Natural killer cell (primary cell): ENCODE results near the gene RILP. TPM values are rescaled to one million over a fixed set of nuclear protein-coding genes. Genes with fewer than 3 reads are reported as not detected.

Source experiments
- ATAC-seq, 3 donors: fragments of 150-1000 bp in 2 of 3; fragments of 200-7000 bp in 1 of 3; cut with Tn5 transposase; 1 replicate in 1 of 3; 2 replicates in 2 of 3; pipeline ENCODE4 v1.10.0; 2021; ENCODE audit warnings: mild to moderate bottlenecking in 2 of 3, moderate library complexity in 2 of 3
- DNase-seq, 2 donors: peaks; one replicate each; pipeline versions ENCODE4 v3.0.0 to v3.0.0-alpha.2; 2013 to 2021; ENCODE audit warnings: mixed read lengths in 1 of 2
- H3K27ac ChIP-seq: one replicate; pipeline ENCODE4 v1.5.1; 2013; ENCODE audit warnings: mild to moderate bottlenecking, low read length
- H3K27me3 ChIP-seq: one replicate; pipeline ENCODE4 v1.6.1; 2013; ENCODE audit warnings: low read length; ENCODE audit not compliant: control insufficient read depth, insufficient read depth
- H3K36me3 ChIP-seq: one replicate; pipeline ENCODE4 v1.6.1; 2013; ENCODE audit warnings: low read length; ENCODE audit not compliant: control insufficient read depth, insufficient read depth
- H3K4me1 ChIP-seq: one replicate; pipeline ENCODE4 v1.6.1; 2013; ENCODE audit warnings: low read length; ENCODE audit not compliant: control insufficient read depth, insufficient read depth
- H3K4me3 ChIP-seq: one replicate; pipeline ENCODE4 v1.5.1; 2013; ENCODE audit warnings: low read length
- H3K9me3 ChIP-seq: one replicate; pipeline ENCODE4 v1.6.1; 2013; ENCODE audit warnings: low read length; ENCODE audit not compliant: control insufficient read depth, insufficient read depth
- H3K27ac Mint-ChIP-seq, 2 donors: one replicate each; pipeline ENCODE4 v1.8.0; 2022; ENCODE audit warnings: mild to moderate bottlenecking in 2 of 2, mixed read lengths in 2 of 2, moderate library complexity in 1 of 2
- H3K27me3 Mint-ChIP-seq, 2 donors: one replicate each; pipeline ENCODE4 v1.8.0; 2022; ENCODE audit warnings: low read depth in 2 of 2, mixed read lengths in 2 of 2
- H3K36me3 Mint-ChIP-seq: one replicate; pipeline ENCODE4 v1.8.0; 2022; ENCODE audit warnings: mixed read lengths
- H3K4me1 Mint-ChIP-seq, 2 donors: one replicate each; pipeline ENCODE4 v1.8.0; 2022; ENCODE audit warnings: mixed read lengths in 2 of 2
- H3K4me3 Mint-ChIP-seq: one replicate; pipeline ENCODE4 v1.8.0; 2022; ENCODE audit warnings: mild to moderate bottlenecking, moderate library complexity, mixed read lengths
- H3K9me3 Mint-ChIP-seq, 2 donors: one replicate each; pipeline ENCODE4 v1.8.0; 2022; ENCODE audit warnings: mixed read lengths in 2 of 2
- CTCF ChIP-seq: fragments of 200-600 bp; IDR thresholded peaks from one replicate; pipeline ENCODE4 v1.8.0; 2022; ENCODE audit warnings: antibody characterized with exemption
- WGBS: methylation state at CpG from one replicate; pipeline ENCODE4 v1.1.7; 2013; ENCODE audit warnings: missing lambda C conversion rate; ENCODE audit not compliant: insufficient coverage; 5-methylcytosine and 5-hydroxymethylcytosine counted together
- intact Hi-C: fragments of 100-400 bp; cut with micrococcal nuclease; formaldehyde crosslinking; loops from one replicate; pipeline ENCODE4 v1.14.2; 2022
- total RNA-seq, 4 donors: library from RNA; stranded (reverse); fragments of 120-200 nt in 1 of 4; gene quantifications; one replicate each; pipeline versions ENCODE4 v1.2.3 to v1.2.4, GENCODE V29; 2013 to 2022

RILP gene
- total RNA-seq, 3 donors from 2014 or later (not counting 1 experiment from before 2014, with no cell fraction given) = 2.3 to 5.1 (median 4.0) TPM

GRCh38 chr17:1634841-1635650, 14.6 kb downstream of the RILP start:
- no peak for ATAC-seq
- H3K27ac Mint-ChIP-seq = no peak overlapping the region

GRCh38 chr17:1630662-1631061, 19.0 kb downstream of the RILP start:
- Histone ChIP-seq H3K4me3 (no peak overlapping the region), H3K9me3 (no peaks in the 10 kb centered on the region), H3K36me3 (no peaks in the 10 kb centered on the region), H3K27ac (no peak overlapping the region), H3K4me1 (peaks cover 33% of the 10 kb centered on the region), H3K27me3 (no peaks in the 10 kb centered on the region)
- ATAC-seq = no peak
- no peak for DNase-seq
- Mint-ChIP-seq H3K4me1 (peaks cover 16 to 38% of the 10 kb centered on the region in 2 donors), H3K4me3 (peak overlapping the region; percentile 99), H3K9me3 (no peaks in the 10 kb centered on the region), H3K27me3 (peaks cover 7 to 13% of the 10 kb centered on the region in 2 donors), H3K27ac (peak overlapping the region; percentile 84 to 99), H3K36me3 (no peaks in the 10 kb centered on the region)
- WGBS = 82% methylated on average over 4 of the region's 4 CpGs
- TF ChIP-seq CTCF = no peak
- intact Hi-C loops = loop anchor here (5.0 kb wide), 1 partner anchor 263 kb away; no protein-coding TSS in a partner anchor

More at GRCh38 chr17:1634841-1635650, 14.6 kb downstream of the RILP start:
- Mint-ChIP-seq H3K27me3 (peaks cover 0 to 7% of the 10 kb centered on the region in 2 donors), H3K36me3 (no peaks in the 10 kb centered on the region), H3K4me1 (peaks cover 5 to 13% of the 10 kb centered on the region in 2 donors), H3K9me3 (no peaks in the 10 kb centered on the region), H3K4me3 (no peak overlapping the region)
- intact Hi-C loops = loop anchor here (5.0 kb wide), 1 partner anchor 268 kb away; no protein-coding TSS in a partner anchor
- H3K4me3 ChIP-seq = no peak overlapping the region
- H3K36me3 ChIP-seq = no peaks in the 10 kb centered on the region
- no peak for DNase-seq
- H3K4me1 ChIP-seq = peaks cover 5% of the 10 kb centered on the region
- no peak overlapping the region for H3K27ac ChIP-seq
- no peaks in the 10 kb centered on the region for H3K9me3 ChIP-seq
- no peaks in the 10 kb centered on the region for H3K27me3 ChIP-seq
- TF ChIP-seq CTCF = no peak
- 94% methylated on average over 45 of the region's 45 CpGs for WGBS

GRCh38 chr17:1629504-1630310, 20.0 kb downstream of the RILP start:
- peak; percentile 70 for TF ChIP-seq CTCF
- H3K36me3 Mint-ChIP-seq = no peaks in the 10 kb centered on the region
- H3K4me3 Mint-ChIP-seq = peak overlapping the region; percentile 99
- H3K27ac ChIP-seq = peak overlapping the region; percentile 60
- H3K27me3 Mint-ChIP-seq = peaks cover 7 to 20% of the 10 kb centered on the region in 2 donors
- ATAC-seq = peak; percentile 17 to 38 (median 29)
- H3K4me1 ChIP-seq = peaks cover 36% of the 10 kb centered on the region
- peak; percentile 77 to 79 for DNase-seq
- no peaks in the 10 kb centered on the region for H3K9me3 ChIP-seq
- no peaks in the 10 kb centered on the region for H3K9me3 Mint-ChIP-seq
- no peaks in the 10 kb centered on the region for H3K36me3 ChIP-seq
- peak overlapping the region; percentile 66 for H3K4me3 ChIP-seq
- intact Hi-C loops = loop anchor here (1.0 to 5.0 kb wide), 5 partner anchors 23 to 262 kb away; partner anchors contain the start of genes INPP5K and PITPNA
- peak overlapping the region; percentile 84 to 99 for H3K27ac Mint-ChIP-seq
- H3K4me1 Mint-ChIP-seq = peaks cover 16 to 38% of the 10 kb centered on the region in 2 donors
- WGBS = 1% methylated on average over 45 of the region's 45 CpGs
- no peaks in the 10 kb centered on the region for H3K27me3 ChIP-seq
